ENCODE data around the gene C6orf118.

Gene C6orf118

GRCh38 chr6:165243801-165244200 is 65.6 kb downstream of the C6orf118 start:
- DNase-seq = no peak

GRCh38 chr6:165236326-165236725 is 73.1 kb downstream of the C6orf118 start:
- DNase-seq = no peak

GRCh38 chr6:165232731-165233488 is 76.5 kb downstream of the C6orf118 start:
- no peak for DNase-seq

- DNase-seq = no peak
Measured at GRCh38 chr6:165231581-165232561, 77.5 kb downstream of the C6orf118 start.

GRCh38 chr6:165231177-165231576 is 78.2 kb downstream of the C6orf118 start:
- no peak for DNase-seq

Measured in suppressor macrophage treated with lipopolysaccharide for 4 hours (primary cell).